Measurements from ENCODE around the gene TRRAP. TPM values are rescaled to one million over a fixed set of nuclear protein-coding genes. Genes with fewer than 3 reads are reported as not detected.

Gene TRRAP
- total and polyA plus RNA-seq, 2 of the 4 experiments (the other 2 are of a cell fraction), result 12.5 to 18.1 TPM

GRCh38 chr7:98922392-98923187 is 44.3 kb downstream of the TRRAP start:
- H3K27ac ChIP-seq (ENCODE audit: insufficient read depth, low read length), result peak overlapping the region; percentile 55; the same call in 1 of the 2 replicates
- H3K79me1 ChIP-seq (ENCODE audit: low read depth in 1 of 2, low read length in 2 of 2), result peaks cover 0 to 29% of the 10 kb centered on the region in 2 experiments; a peak in 2 of 4 replicates
- CTCF ChIA-PET, result interaction anchor here (0.6 kb wide), 2 partner anchors 490 to 578 kb away, joined by 3 to 5 read pairs; no protein-coding TSS in a partner anchor

More at GRCh38 chr7:98922392-98923187, 44.3 kb downstream of the TRRAP start:
- Histone ChIP-seq H3K4me1 (ENCODE audit: control insufficient read depth, insufficient read depth, low read length) (peaks cover 9% of the 10 kb centered on the region), H2AK5ac (ENCODE audit: low read depth, low read length) (peak overlapping the region; percentile 40; the same call in 1 of the 2 replicates), H3K18ac (ENCODE audit: low read depth, low read length) (no peak overlapping the region), H2BK15ac (ENCODE audit: low read depth, low read length) (no peak overlapping the region), H4K8ac (ENCODE audit: low read depth in 2 of 2, low read length in 2 of 2) (peak overlapping the region in 1 of 2 experiments; percentile 1; a peak in 1 of 4 replicates), H2AK9ac (replicated peaks; ENCODE audit: low read depth, low read length, poor library complexity) (peak overlapping the region; percentile 62), H3K9me3 (ENCODE audit: control insufficient read depth, insufficient read depth, low read length) (no peaks in the 10 kb centered on the region), H3K56ac (ENCODE audit: extremely low read depth, insufficient read depth, low read length) (no peak overlapping the region), H2AFZ (replicated peaks; ENCODE audit: low read length, poor library complexity) (peak overlapping the region; percentile 66), H3K9me1 (ENCODE audit: insufficient read depth, low read length) (peaks cover 11% of the 10 kb centered on the region), H2BK120ac (ENCODE audit: low read depth, low read length) (no peak overlapping the region), H4K5ac (ENCODE audit: low read depth, low read length) (no peak overlapping the region), H2BK5ac (ENCODE audit: low read depth, low read length, poor library complexity, severe bottlenecking) (no peak overlapping the region), H4K91ac (ENCODE audit: insufficient read depth, low read depth, low read length) (no peak overlapping the region), H3K27me3 (ENCODE audit: control insufficient read depth, insufficient read depth, low read length) (no peaks in the 10 kb centered on the region), H2BK20ac (ENCODE audit: low read depth, low read length) (no peak overlapping the region), H3K4ac (ENCODE audit: low read depth, low read length) (peak overlapping the region; percentile 52; the same call in 1 of the 2 replicates), H4K20me1 (ENCODE audit: insufficient read depth, low read length) (peaks cover 19% of the 10 kb centered on the region; the same call in 1 of the 2 replicates), H3K14ac (replicated peaks; ENCODE audit: low read depth, low read length) (no peak overlapping the region), H3K4me3 (ENCODE audit: insufficient read depth, low read depth, low read length) (no peak overlapping the region), H3K23ac (ENCODE audit: low read depth, low read length) (no peak overlapping the region), H3K9ac (ENCODE audit: low read depth, low read length) (no peak overlapping the region), H3K4me2 (ENCODE audit: low read depth, low read length) (no peak overlapping the region), H3K36me3 (ENCODE audit: control insufficient read depth, insufficient read depth, low read length) (peaks cover 55% of the 10 kb centered on the region)
- in situ Hi-C loops (cut with MboI; ENCODE audit: low sequenced_read_pairs) (no loop called here), dilution Hi-C loops (cut with HindIII; ENCODE audit: low sequenced_read_pairs, unreplicated experiment) (no loop called here), intact Hi-C loops (cut with micrococcal nuclease) (no loop called here)
- DNase-seq (peak; percentile 76), ATAC-seq (ENCODE audit: low read depth) (peak; percentile 79)
- 93% methylated on average over 2 of the region's 12 CpGs; no CpG with 5 or more reads in 1 of the 2 experiments for WGBS, 2 experiments (ENCODE audit: extremely low coverage in 2 of 2, insufficient read length in 1 of 2)
- no TSS peak for BruUV-seq (replicated peaks)
- TF ChIP-seq RCOR1 (IDR thresholded peaks at IDR 0.05; ENCODE audit: insufficient replicate concordance, low read length) (no peak), CEBPB (IDR thresholded peaks at IDR 0.05; ENCODE audit: low read depth, low read length) (peak; percentile 91), BHLHE40 (IDR thresholded peaks at IDR 0.05; ENCODE audit: low read depth, low read length) (peak; percentile 38; the same call in 1 of the 2 replicates), RAD21 (IDR thresholded peaks at IDR 0.05; ENCODE audit: low read length) (no peak), POLR2A (IDR thresholded peaks at IDR 0.05; ENCODE audit: low read depth, low read length) (no peak), MAFK (IDR thresholded peaks at IDR 0.05; ENCODE audit: low read depth, low read length) (no peak)
- POLR2A ChIA-PET (ENCODE audit: unreplicated experiment), result no interaction called here
